Brain microvascular endothelial cell (primary cell): ENCODE measurements around the gene DPH7.
"Not testable (repeated sequence)": the region's sequence is repeated elsewhere in the genome, so short reads cannot be mapped to it uniquely, and the experiment has no call there.

ENCODE experiments used
- DNase-seq: peaks from one replicate; pipeline ENCODE4 v3.0.0-alpha.2; 2020
- H3K27ac ChIP-seq: fragments of 250-450 bp; sonication (Bioruptor Pico); 2 replicates; pipeline ENCODE4 v1.5.1; 2020; ENCODE audit warnings: mild to moderate bottlenecking, moderate library complexity
- H3K27me3 ChIP-seq: fragments of 250-450 bp; sonication (Bioruptor Pico); replicated peaks from 2 replicates; pipeline ENCODE4 v1.5.1; 2020; ENCODE audit warnings: mild to moderate bottlenecking
- H3K36me3 ChIP-seq: fragments of 250-450 bp; sonication (Bioruptor Pico); replicated peaks from 2 replicates; pipeline ENCODE4 v1.5.1; 2020; ENCODE audit warnings: mild to moderate bottlenecking
- H3K4me3 ChIP-seq: 2 replicates; pipeline ENCODE4 v1.5.1; 2011; ENCODE audit warnings: low read depth, mild to moderate bottlenecking, control low read depth, low read length, moderate library complexity
- in situ Hi-C: cut with HindIII; loops from 2 replicates; pipeline ENCODE4 v1.10.0; 2017; ENCODE audit warnings: low sequenced_read_pairs, low pct_ligation_motif_present
- TF ChIP-seq, protein P1 (sequence below): IDR thresholded peaks from 2 replicates; pipeline ENCODE4 v1.5.1; 2011; ENCODE audit warnings: low read depth, mild to moderate bottlenecking, moderate library complexity, low read length, control low read depth, inconsistent platforms; ENCODE audit errors: missing control alignments

Gene DPH7

DNA sequence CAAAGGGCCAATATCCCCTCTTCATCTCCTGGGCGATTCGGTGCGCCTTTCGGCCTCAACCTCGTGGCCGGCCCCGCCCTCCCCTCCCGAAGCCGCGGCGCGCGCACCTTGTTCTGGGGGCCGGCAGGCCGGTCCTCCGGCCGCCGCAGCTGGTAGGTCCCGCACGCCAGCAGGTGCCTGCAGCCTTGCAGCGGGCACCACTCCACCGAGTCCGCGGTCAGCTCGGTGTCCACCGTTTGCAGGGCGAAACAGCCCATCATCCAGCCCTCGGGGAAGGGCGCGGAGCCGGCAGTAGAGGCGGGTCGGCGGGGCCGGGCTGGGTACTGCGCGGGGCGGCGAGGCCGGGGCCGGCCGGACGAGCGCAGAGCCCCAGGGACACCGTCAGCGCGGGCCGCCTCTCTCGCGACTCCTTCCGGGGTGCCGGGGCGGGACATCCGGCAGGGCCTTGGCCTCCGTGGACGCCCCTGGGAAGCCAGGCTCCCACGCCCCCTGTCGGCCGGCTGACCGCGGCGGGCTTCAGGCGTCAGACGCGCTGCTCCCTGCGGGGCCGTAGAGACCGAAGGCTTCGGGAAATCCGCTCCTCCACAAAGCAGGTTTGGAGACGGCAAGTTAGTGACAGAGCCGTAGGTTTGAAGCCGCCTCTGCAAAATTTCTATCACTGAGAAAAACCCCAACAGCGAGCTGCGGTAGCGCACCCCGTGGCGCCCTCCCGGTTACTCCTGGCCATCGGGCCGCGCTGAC, at the start of gene DPH7:
DPH7 (minus strand) TSS at position 408 of the 741 bp plus-strand sequence; CDS start at position 260, 148 bp downstream.
- peaks cover 39% of the 10 kb centered on the region for H3K36me3 ChIP-seq

DNA sequence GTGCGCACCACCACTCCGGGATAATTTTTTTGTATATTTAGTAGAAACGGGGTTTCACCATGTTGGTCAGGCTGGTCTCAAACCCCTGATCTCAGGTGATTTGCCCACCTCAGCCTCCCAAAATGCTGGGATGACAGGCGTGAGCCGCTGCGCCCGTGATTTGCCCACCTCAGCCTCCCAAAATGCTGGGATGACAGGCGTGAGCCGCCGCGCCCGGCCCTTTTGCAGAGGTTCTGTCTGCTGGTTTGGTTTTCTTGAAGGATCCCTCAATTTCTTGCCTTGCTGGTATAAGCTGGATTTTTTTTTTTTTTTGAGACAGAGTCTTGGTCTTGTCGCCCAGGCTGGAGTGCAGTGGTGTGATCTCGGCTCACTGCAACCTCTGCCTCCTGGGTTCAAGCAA, 48.7 kb upstream of the DPH7 start:
- in situ Hi-C loops, H3K27ac ChIP-seq, H3K4me3 ChIP-seq, H3K27me3 ChIP-seq, H3K36me3 ChIP-seq, DNase-seq: not testable (repeated sequence)

More for the DNA sequence above, at the start of gene DPH7:
- peak within 1 kb of the TSS; percentile 89 for H3K4me3 ChIP-seq
- no peaks in the 10 kb centered on the region for H3K27me3 ChIP-seq
- TF ChIP-seq, protein P1, sequence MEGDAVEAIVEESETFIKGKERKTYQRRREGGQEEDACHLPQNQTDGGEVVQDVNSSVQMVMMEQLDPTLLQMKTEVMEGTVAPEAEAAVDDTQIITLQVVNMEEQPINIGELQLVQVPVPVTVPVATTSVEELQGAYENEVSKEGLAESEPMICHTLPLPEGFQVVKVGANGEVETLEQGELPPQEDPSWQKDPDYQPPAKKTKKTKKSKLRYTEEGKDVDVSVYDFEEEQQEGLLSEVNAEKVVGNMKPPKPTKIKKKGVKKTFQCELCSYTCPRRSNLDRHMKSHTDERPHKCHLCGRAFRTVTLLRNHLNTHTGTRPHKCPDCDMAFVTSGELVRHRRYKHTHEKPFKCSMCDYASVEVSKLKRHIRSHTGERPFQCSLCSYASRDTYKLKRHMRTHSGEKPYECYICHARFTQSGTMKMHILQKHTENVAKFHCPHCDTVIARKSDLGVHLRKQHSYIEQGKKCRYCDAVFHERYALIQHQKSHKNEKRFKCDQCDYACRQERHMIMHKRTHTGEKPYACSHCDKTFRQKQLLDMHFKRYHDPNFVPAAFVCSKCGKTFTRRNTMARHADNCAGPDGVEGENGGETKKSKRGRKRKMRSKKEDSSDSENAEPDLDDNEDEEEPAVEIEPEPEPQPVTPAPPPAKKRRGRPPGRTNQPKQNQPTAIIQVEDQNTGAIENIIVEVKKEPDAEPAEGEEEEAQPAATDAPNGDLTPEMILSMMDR, result peak; percentile 77
- DNase-seq, result peak; percentile 84
- H3K27ac ChIP-seq, result peak within 1 kb of the TSS; percentile 57
- in situ Hi-C loops, result no loop called here

DNA sequence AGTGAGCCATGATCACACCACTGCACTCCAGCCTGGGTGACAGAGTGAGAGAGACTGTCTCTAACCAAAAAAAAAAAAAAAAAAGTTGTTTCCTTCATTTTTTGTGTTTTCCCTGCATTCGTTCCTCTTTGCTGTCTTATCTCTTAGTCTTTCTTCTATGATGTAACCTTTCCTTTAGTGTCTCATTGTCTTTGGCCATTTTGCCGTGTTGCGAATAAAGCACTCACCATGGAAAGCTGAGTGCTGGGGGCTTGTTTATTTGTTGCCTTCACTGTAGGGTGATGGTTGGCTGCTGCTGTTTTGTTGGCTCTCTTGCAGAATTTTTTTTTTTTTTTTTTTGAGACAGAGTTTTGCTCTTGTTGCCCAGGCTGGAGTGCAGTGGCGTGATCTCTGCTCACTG, 47.7 kb upstream of the DPH7 start:
- no peaks in the 10 kb centered on the region for H3K36me3 ChIP-seq

DNA sequence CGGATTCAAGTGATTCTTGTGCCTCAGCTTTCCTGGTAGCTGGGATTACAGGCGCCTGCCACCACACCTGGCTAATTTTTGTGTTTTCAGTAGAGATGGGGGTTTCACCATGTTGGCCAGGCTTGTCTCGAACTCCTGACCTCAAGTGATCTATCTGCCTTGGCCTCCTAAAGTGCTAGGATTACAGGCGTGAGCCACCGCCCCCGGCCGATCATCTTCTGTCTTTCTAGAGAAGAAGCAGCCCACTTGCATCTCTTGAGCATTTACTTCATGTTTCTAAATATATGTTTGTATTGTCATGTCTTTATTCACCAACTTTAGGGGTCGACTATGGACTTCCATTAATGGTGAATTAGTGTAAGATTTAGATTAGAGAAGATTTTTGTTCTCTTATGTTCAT, 43.5 kb upstream of the DPH7 start:
- in situ Hi-C loops, H3K27me3 ChIP-seq, H3K4me3 ChIP-seq, H3K27ac ChIP-seq, H3K36me3 ChIP-seq, DNase-seq: not testable (repeated sequence)

More for the DNA sequence above, 47.7 kb upstream of the DPH7 start:
- in situ Hi-C loops, result no loop called here
- Histone ChIP-seq H3K27ac (no peak overlapping the region), H3K4me3 (no peak overlapping the region), H3K27me3 (no peaks in the 10 kb centered on the region)
- no peak for DNase-seq
- TF ChIP-seq, protein P1, result no peak

DNA sequence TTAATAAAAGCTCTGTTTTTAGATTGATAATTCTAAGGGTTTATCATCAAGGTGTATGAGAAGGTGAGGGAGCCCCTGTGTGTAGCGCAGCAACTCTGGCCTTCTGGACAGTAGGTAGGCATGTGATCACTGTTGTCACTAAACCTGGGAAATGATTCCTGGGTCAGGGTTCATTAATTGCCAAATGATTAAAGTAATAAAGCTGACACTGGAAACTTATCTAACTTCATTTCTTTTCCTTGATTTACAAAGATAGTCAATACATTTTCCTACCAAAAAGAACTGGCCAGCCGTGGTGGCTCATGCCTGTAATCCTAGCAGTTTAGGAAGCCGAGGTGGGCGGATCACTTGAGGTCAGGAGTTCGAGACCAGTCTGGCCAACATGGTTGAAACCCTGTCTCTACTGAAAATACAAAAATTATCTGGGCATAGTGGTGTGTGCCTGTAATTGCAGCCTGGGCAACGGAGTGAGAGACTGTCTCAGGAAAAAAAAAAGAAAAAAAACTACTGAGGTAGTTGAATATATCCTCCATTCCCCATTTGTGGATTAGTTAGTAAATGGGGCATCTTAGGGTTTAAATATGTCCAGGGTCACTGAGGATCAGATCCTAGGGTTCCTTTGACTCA, 42.5 kb upstream of the DPH7 start:
- Histone ChIP-seq H3K27me3 (no peaks in the 10 kb centered on the region), H3K27ac (no peak overlapping the region), H3K4me3 (no peak overlapping the region), H3K36me3 (no peaks in the 10 kb centered on the region)
- TF ChIP-seq, protein P1, result peak; percentile 53
- in situ Hi-C loops, result no loop called here
- peak; percentile 41 for DNase-seq

DNA sequence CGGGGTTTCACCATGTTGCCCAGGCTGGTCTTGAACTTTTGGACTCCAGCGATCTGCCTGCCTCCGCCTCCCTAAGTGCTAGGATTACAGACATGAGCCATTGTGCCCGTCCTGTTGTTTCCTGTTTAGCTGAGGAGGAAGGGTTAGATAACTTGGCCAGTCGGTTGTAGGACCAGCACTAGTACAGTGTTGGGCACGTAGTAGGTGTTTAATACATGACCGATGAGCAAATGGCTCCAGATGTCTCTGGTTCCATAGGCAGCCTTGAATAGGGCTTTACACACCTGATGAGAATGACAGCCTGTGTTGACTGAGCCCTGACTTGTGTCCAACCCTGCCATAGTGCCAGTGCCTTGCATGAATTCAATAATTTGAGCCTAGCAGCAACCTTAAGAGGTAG, 41.9 kb upstream of the DPH7 start:
- Histone ChIP-seq H3K27ac (no peak overlapping the region), H3K4me3 (no peak overlapping the region), H3K36me3 (no peaks in the 10 kb centered on the region), H3K27me3 (no peaks in the 10 kb centered on the region)
- in situ Hi-C loops, result no loop called here
- TF ChIP-seq, protein P1, result no peak
- DNase-seq, result no peak

DNA sequence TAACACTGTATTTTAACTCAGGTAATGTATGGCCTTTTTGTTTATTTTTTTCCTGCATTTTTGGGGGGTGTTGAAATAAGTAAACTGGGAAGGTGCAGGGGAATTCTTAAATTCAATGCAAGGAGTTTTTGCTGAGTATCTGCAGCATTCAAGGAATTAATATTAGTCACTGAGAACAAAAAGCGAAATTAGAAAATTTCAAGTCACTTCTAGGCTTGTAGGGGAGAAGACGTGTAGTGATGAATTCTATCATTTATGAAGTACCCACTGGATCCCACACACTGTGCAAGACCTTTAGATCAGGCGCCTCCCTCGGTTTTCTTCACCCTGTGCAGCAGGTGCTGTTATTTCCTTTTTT, 41.3 kb upstream of the DPH7 start:
- Histone ChIP-seq H3K4me3 (peak overlapping the region; percentile 81), H3K27ac (no peak overlapping the region), H3K36me3 (no peaks in the 10 kb centered on the region), H3K27me3 (no peaks in the 10 kb centered on the region)
- TF ChIP-seq, protein P1, result no peak
- DNase-seq, result no peak
- in situ Hi-C loops, result no loop called here
